ENCODE data around the gene EDRF1.

Gene EDRF1

DNA sequence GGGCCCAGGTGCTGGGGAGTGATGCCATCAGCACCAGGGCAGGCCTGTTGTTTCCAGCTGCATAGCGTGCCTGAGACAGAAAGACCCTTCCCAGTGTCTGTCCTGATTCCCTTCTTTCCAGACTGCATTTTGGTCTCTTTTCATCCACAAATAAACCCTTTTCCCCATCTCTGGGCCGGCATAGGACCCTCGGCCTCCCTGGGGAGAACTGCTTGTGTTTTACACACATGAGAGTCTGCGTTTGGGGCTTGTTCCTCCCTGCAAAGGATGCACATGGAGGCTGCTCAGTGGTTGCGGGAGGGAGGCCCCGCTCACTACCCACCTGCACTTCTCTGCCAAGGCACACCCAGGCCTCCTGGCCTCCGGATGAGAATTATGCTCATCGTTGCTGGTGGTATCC, 61.9 kb downstream of the EDRF1 start:
- Histone ChIP-seq H3K36me3 (replicated peaks; ENCODE audit: insufficient read depth, low read length) (no peaks in the 10 kb centered on the region), H4K20me1 (ENCODE audit: insufficient read depth, low read length) (no peaks in the 10 kb centered on the region), H3K9me2 (replicated peaks; ENCODE audit: insufficient read depth, low read length) (no peaks in the 10 kb centered on the region), H2AFZ (ENCODE audit: low read length) (no peak overlapping the region), H3K4me2 (ENCODE audit: low read depth, low read length) (no peak overlapping the region), H3F3A (ENCODE audit: insufficient read depth, low read length) (no peaks in the 10 kb centered on the region), H3K27me3 (replicated peaks; ENCODE audit: insufficient read depth, low read length) (no peaks in the 10 kb centered on the region), H3K79me2 (ENCODE audit: low read length) (no peaks in the 10 kb centered on the region), H3K9ac (ENCODE audit: low read length) (no peak overlapping the region), H3K4me3 (ENCODE audit: low read length) (no peak overlapping the region), H3K4me1 (ENCODE audit: low read length) (peaks cover 5% of the 10 kb centered on the region; the same call in 1 of the 2 replicates), H3K27ac (ENCODE audit: low read length) (no peak overlapping the region), H3K9me3 (replicated peaks; ENCODE audit: insufficient read depth, low read length) (no peaks in the 10 kb centered on the region)
- TF ChIP-seq EZH2 (optimal IDR thresholded peaks at IDR 0.05; ENCODE audit: low read depth, low read length) (no peak), EZH2phosphoT487 (IDR thresholded peaks at IDR 0.05; ENCODE audit: low read length) (no peak)
- TF ChIP-seq, protein P1, sequence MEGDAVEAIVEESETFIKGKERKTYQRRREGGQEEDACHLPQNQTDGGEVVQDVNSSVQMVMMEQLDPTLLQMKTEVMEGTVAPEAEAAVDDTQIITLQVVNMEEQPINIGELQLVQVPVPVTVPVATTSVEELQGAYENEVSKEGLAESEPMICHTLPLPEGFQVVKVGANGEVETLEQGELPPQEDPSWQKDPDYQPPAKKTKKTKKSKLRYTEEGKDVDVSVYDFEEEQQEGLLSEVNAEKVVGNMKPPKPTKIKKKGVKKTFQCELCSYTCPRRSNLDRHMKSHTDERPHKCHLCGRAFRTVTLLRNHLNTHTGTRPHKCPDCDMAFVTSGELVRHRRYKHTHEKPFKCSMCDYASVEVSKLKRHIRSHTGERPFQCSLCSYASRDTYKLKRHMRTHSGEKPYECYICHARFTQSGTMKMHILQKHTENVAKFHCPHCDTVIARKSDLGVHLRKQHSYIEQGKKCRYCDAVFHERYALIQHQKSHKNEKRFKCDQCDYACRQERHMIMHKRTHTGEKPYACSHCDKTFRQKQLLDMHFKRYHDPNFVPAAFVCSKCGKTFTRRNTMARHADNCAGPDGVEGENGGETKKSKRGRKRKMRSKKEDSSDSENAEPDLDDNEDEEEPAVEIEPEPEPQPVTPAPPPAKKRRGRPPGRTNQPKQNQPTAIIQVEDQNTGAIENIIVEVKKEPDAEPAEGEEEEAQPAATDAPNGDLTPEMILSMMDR (IDR thresholded peaks at IDR 0.05; ENCODE audit: low read length) = no peak
- DNase-seq = no peak

DNA sequence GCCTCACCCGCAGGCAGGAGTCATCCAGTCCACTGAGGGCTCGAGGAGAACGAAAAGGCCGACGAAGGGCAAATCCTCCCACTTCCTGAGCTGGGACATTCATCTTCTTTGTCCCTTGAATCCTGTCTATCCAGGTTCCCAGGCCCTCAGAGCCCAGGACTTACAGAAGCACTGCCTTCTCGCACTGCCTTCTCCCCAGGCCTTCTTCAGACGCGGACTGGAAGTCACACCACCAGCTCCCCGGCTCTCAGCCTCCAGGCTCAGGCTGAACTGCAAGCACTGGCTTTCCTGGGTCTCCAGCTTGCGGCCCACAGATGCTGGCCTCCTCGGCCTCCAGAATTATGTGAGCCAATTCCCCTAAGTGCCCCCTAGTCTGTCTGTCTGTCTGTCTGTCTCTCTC, 62.5 kb downstream of the EDRF1 start:
- no peaks in the 10 kb centered on the region for H3K27me3 ChIP-seq (replicated peaks; ENCODE audit: insufficient read depth, low read length)
- H3K9me3 ChIP-seq (replicated peaks; ENCODE audit: insufficient read depth, low read length) = no peaks in the 10 kb centered on the region
- H3K36me3 ChIP-seq (replicated peaks; ENCODE audit: insufficient read depth, low read length) = no peaks in the 10 kb centered on the region
- peaks cover 5% of the 10 kb centered on the region; the same call in 1 of the 2 replicates for H3K4me1 ChIP-seq (ENCODE audit: low read length)
- H3F3A ChIP-seq (ENCODE audit: insufficient read depth, low read length) = no peaks in the 10 kb centered on the region
- H3K4me3 ChIP-seq (ENCODE audit: low read length) = no peak overlapping the region
- H3K9me2 ChIP-seq (replicated peaks; ENCODE audit: insufficient read depth, low read length) = no peaks in the 10 kb centered on the region
- H3K9ac ChIP-seq (ENCODE audit: low read length) = no peak overlapping the region
- H3K27ac ChIP-seq (ENCODE audit: low read length) = no peak overlapping the region
- no peak overlapping the region for H3K4me2 ChIP-seq (ENCODE audit: low read depth, low read length)
- H3K79me2 ChIP-seq (ENCODE audit: low read length) = no peaks in the 10 kb centered on the region
- no peaks in the 10 kb centered on the region for H4K20me1 ChIP-seq (ENCODE audit: insufficient read depth, low read length)
- TF ChIP-seq EZH2phosphoT487 (IDR thresholded peaks at IDR 0.05; ENCODE audit: low read length) = no peak
- TF ChIP-seq, protein P1 (IDR thresholded peaks at IDR 0.05; ENCODE audit: low read length) = no peak
- TF ChIP-seq EZH2 (optimal IDR thresholded peaks at IDR 0.05; ENCODE audit: low read depth, low read length) = no peak
- no peak overlapping the region for H2AFZ ChIP-seq (ENCODE audit: low read length)
- no peak for DNase-seq

DNA sequence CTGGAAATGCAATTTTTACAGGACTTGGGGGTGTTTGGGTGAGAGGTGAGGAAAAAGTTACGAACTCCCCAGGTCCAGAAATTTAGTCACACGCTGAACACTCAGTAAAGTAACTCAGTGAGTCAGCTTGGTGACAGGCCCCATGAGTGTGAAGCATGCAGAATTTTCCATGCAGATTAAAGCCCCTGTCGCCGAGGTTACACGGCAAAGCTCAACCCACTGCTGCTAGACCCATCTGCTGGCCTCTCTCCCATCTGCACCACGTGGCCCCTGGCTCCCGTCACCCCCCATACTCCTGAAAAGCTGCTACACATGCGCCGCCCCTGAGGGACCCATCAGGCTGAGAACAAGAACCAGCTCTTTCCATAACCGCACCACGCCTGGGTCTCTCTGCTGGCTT, 63.1 kb downstream of the EDRF1 start:
- Histone ChIP-seq H3K4me1 (ENCODE audit: low read length) (peaks cover 6% of the 10 kb centered on the region), H3K79me2 (ENCODE audit: low read length) (no peaks in the 10 kb centered on the region), H4K20me1 (ENCODE audit: insufficient read depth, low read length) (no peaks in the 10 kb centered on the region), H3K4me3 (ENCODE audit: low read length) (no peak overlapping the region), H3K9me3 (replicated peaks; ENCODE audit: insufficient read depth, low read length) (no peaks in the 10 kb centered on the region), H3K27me3 (replicated peaks; ENCODE audit: insufficient read depth, low read length) (no peaks in the 10 kb centered on the region), H3F3A (ENCODE audit: insufficient read depth, low read length) (no peaks in the 10 kb centered on the region), H3K4me2 (ENCODE audit: low read depth, low read length) (no peak overlapping the region), H2AFZ (ENCODE audit: low read length) (no peak overlapping the region), H3K9ac (ENCODE audit: low read length) (no peak overlapping the region), H3K36me3 (replicated peaks; ENCODE audit: insufficient read depth, low read length) (no peaks in the 10 kb centered on the region), H3K9me2 (replicated peaks; ENCODE audit: insufficient read depth, low read length) (no peaks in the 10 kb centered on the region), H3K27ac (ENCODE audit: low read length) (no peak overlapping the region)
- TF ChIP-seq EZH2 (optimal IDR thresholded peaks at IDR 0.05; ENCODE audit: low read depth, low read length) (no peak), EZH2phosphoT487 (IDR thresholded peaks at IDR 0.05; ENCODE audit: low read length) (no peak)
- TF ChIP-seq, protein P1 (IDR thresholded peaks at IDR 0.05; ENCODE audit: low read length) = no peak
- DNase-seq = no peak
